H1 (cell line): Measurements from ENCODE around the gene MED12L. TPM values are rescaled to one million over a fixed set of nuclear protein-coding genes. Genes with fewer than 3 reads are reported as not detected.

Source experiments
- CTCF ChIA-PET: fragments of 300-600 bp; sonication (Branson Sonifier 250); formaldehyde crosslinking; loops from one replicate; lab custom pipeline; 2021; ENCODE audit not compliant: partially characterized antibody; lab: Charles Lee
- POLR2A ChIA-PET: fragments of 300-600 bp; sonication (Branson Sonifier 250); formaldehyde crosslinking; loops from one replicate; lab custom pipeline; 2021; ENCODE audit warnings: inconsistent platforms; ENCODE audit not compliant: partially characterized antibody; lab: Charles Lee
- DNase-seq, 2 experiments: peaks; one replicate each; pipeline versions ENCODE4 v3.0.0 to v3.0.0-alpha.2; 2010 to 2022; ENCODE audit warnings: low spot score in 2 of 2, low read depth in 1 of 2, mixed read lengths in 1 of 2
- FAIRE-seq: peaks from 2 replicates; lab custom pipeline; 2011; peaks lifted over from hg19 to GRCh38; lab: Jason Lieb, UNC
- H2AFZ ChIP-seq: 2 replicates; pipeline ENCODE4 v1.8.1; 2012; ENCODE audit warnings: low read length, inconsistent platforms
- H2AK5ac ChIP-seq: 2 replicates; pipeline ENCODE4 v1.6.1; 2013; ENCODE audit warnings: low read depth, low read length
- H2BK120ac ChIP-seq: replicated peaks from 2 replicates; pipeline ENCODE3; 2013; ENCODE audit warnings: low read depth, low read length, inconsistent platforms
- H2BK12ac ChIP-seq: 2 replicates; pipeline ENCODE4 v1.6.1; 2013; ENCODE audit warnings: low read depth, low read length
- H2BK15ac ChIP-seq: 2 replicates; pipeline ENCODE4 v1.6.1; 2013; ENCODE audit warnings: low read length
- H2BK20ac ChIP-seq: 2 replicates; pipeline ENCODE4 v1.6.1; 2013; ENCODE audit warnings: low read length
- H2BK5ac ChIP-seq: 2 replicates; pipeline ENCODE4 v1.6.1; 2013; ENCODE audit warnings: low read depth, low read length
- H3K14ac ChIP-seq: 2 replicates; pipeline ENCODE4 v1.6.1; 2013; ENCODE audit warnings: inconsistent platforms; ENCODE audit not compliant: insufficient read length
- H3K18ac ChIP-seq: 2 replicates; pipeline ENCODE4 v1.6.1; 2013; ENCODE audit warnings: low read length; ENCODE audit errors: extremely low read depth
- H3K23ac ChIP-seq: 2 replicates; pipeline ENCODE4 v1.6.1; 2013; ENCODE audit warnings: inconsistent platforms; ENCODE audit not compliant: insufficient read length
- H3K23me2 ChIP-seq: 2 replicates; pipeline ENCODE4 v1.6.1; 2013; ENCODE audit warnings: low read depth, low read length
- H3K27ac ChIP-seq: 2 replicates; pipeline ENCODE4 v1.6.1; 2011; ENCODE audit warnings: low read depth, low read length, inconsistent platforms
- H3K27me3 ChIP-seq, 4 experiments: replicated peaks in 1 of 4; 1 replicate in 1 of 4; 2 replicates in 3 of 4; pipeline versions ENCODE4 v1.6.1 to v1.8.1; 2011 to 2013; ENCODE audit warnings: low read length in 3 of 4, mild to moderate bottlenecking in 3 of 4, inconsistent platforms in 2 of 4, mixed read lengths in 2 of 4, moderate library complexity in 1 of 4; ENCODE audit not compliant: control insufficient read depth in 3 of 4, insufficient read depth in 3 of 4; ENCODE audit errors: extremely low read depth in 1 of 4
- H3K36me3 ChIP-seq, 4 experiments: 2 replicates each; pipeline versions ENCODE4 v1.6.1 to v1.8.1; 2011 to 2013; ENCODE audit warnings: mild to moderate bottlenecking in 4 of 4, low read length in 3 of 4, moderate library complexity in 2 of 4, control low read depth in 1 of 4, inconsistent platforms in 1 of 4; ENCODE audit not compliant: insufficient read depth in 4 of 4, control insufficient read depth in 2 of 4
- H3K4ac ChIP-seq: replicated peaks from 2 replicates; pipeline ENCODE3; 2013; ENCODE audit warnings: low read length, low read depth, mixed read lengths, inconsistent platforms; ENCODE audit not compliant: insufficient read length
- H3K4me1 ChIP-seq, 4 experiments: replicated peaks in 1 of 4; 1 replicate in 1 of 4; 2 replicates in 3 of 4; pipeline versions ENCODE4 v1.6.1 to v1.8.1; 2011 to 2013; ENCODE audit warnings: low read length in 3 of 4, inconsistent platforms in 2 of 4, mixed read lengths in 1 of 4; ENCODE audit not compliant: insufficient read depth in 4 of 4, control insufficient read depth in 3 of 4
- H3K4me2 ChIP-seq, 2 experiments: 2 replicates each; pipeline versions ENCODE4 v1.6.1 to v1.8.1; 2011 to 2013; ENCODE audit warnings: low read depth in 2 of 2, low read length in 2 of 2, control low read depth in 1 of 2, inconsistent platforms in 1 of 2, mild to moderate bottlenecking in 1 of 2; ENCODE audit not compliant: insufficient read depth in 1 of 2
- H3K4me3 ChIP-seq, 4 experiments: fragments of 200-600, 300-600 bp in 1 of 4; sonication (generic), shearing (Covaris generic), sonication (Bioruptor Twin) in 1 of 4; 2 replicates each; pipeline versions ENCODE4 v1.5.1 to v1.8.1; 2011 to 2016; ENCODE audit warnings: low read length in 4 of 4, low read depth in 3 of 4, control low read depth in 2 of 4, inconsistent platforms in 2 of 4, mild to moderate bottlenecking in 2 of 4, mixed read lengths in 1 of 4, moderate library complexity in 1 of 4; ENCODE audit not compliant: insufficient read depth in 2 of 4; ENCODE audit errors: extremely low read depth in 1 of 4
- H3K56ac ChIP-seq: replicated peaks from 2 replicates; pipeline ENCODE3; 2013; ENCODE audit warnings: low read depth, mild to moderate bottlenecking, mixed read lengths, low read length, inconsistent platforms; ENCODE audit not compliant: insufficient read length
- H3K79me1 ChIP-seq: 2 replicates; pipeline ENCODE4 v1.6.1; 2013; ENCODE audit warnings: low read depth, low read length, control low read depth
- H3K79me2 ChIP-seq, 2 experiments: 2 replicates each; pipeline versions ENCODE4 v1.6.1 to v1.8.1; 2012 to 2013; ENCODE audit warnings: low read length in 2 of 2, mild to moderate bottlenecking in 2 of 2, inconsistent platforms in 1 of 2; ENCODE audit not compliant: insufficient read depth in 2 of 2, control insufficient read depth in 1 of 2
- H3K9ac ChIP-seq, 4 experiments: replicated peaks in 1 of 4; 1 replicate in 1 of 4; 2 replicates in 3 of 4; pipeline versions ENCODE4 v1.6.1 to v1.8.1; 2011 to 2013; ENCODE audit warnings: low read depth in 3 of 4, low read length in 3 of 4, control low read depth in 2 of 4, mild to moderate bottlenecking in 2 of 4, moderate library complexity in 2 of 4, inconsistent platforms in 1 of 4; ENCODE audit errors: extremely low read depth in 1 of 4
- H3K9me3 ChIP-seq, 2 experiments: 2 replicates each; pipeline versions ENCODE4 v1.6.1 to v1.8.1; 2012 to 2013; ENCODE audit warnings: mild to moderate bottlenecking in 2 of 2, moderate library complexity in 2 of 2, control low read depth in 1 of 2, inconsistent platforms in 1 of 2, low read depth in 1 of 2, low read length in 1 of 2, mixed read lengths in 1 of 2; ENCODE audit not compliant: insufficient read depth in 2 of 2
- H4K20me1 ChIP-seq, 2 experiments: replicated peaks in 1 of 2; 2 replicates each; pipeline versions ENCODE3 to v1.8.1; 2011 to 2013; ENCODE audit warnings: inconsistent platforms in 2 of 2, low read length in 2 of 2, mild to moderate bottlenecking in 1 of 2; ENCODE audit not compliant: insufficient read depth in 2 of 2, control insufficient read depth in 1 of 2
- H4K5ac ChIP-seq: 2 replicates; pipeline ENCODE4 v1.6.1; 2013; ENCODE audit warnings: low read length, low read depth, mixed read lengths, inconsistent platforms; ENCODE audit not compliant: insufficient read length
- H4K8ac ChIP-seq: 2 replicates; pipeline ENCODE4 v1.8.0; 2013; ENCODE audit warnings: mild to moderate bottlenecking, moderate library complexity, low read length, inconsistent platforms; ENCODE audit not compliant: insufficient read depth; ENCODE audit errors: extremely low read depth
- H4K91ac ChIP-seq: replicated peaks from 2 replicates; pipeline ENCODE3; 2013; ENCODE audit warnings: low read length, mixed read lengths, inconsistent platforms; ENCODE audit not compliant: insufficient read length
- CHD2 ChIP-seq: IDR thresholded peaks from 2 replicates; pipeline ENCODE4 v1.6.1; 2012; ENCODE audit warnings: low read length, improper control_type of control experiment
- CTCF ChIP-seq, 3 experiments: IDR thresholded peaks; 1 replicate in 2 of 3; 2 replicates in 1 of 3; pipeline versions ENCODE4 v1.5.1 to v1.6.1; 2011; ENCODE audit warnings: low read length in 3 of 3, mild to moderate bottlenecking in 3 of 3, inconsistent platforms in 2 of 3, low read depth in 1 of 3, moderate library complexity in 1 of 3; ENCODE audit not compliant: insufficient read depth in 1 of 3; ENCODE audit errors: control extremely low read depth in 1 of 3
- GABPA ChIP-seq: IDR thresholded peaks from 2 replicates; pipeline ENCODE4 v1.6.1; 2011; ENCODE audit warnings: mild to moderate bottlenecking, low read length, moderate library complexity, borderline replicate concordance; ENCODE audit not compliant: insufficient read depth
- HDAC2 ChIP-seq, 2 experiments: fragments of 300-600 bp in 1 of 2; sonication (generic) in 1 of 2; IDR thresholded peaks; 2 replicates each; pipeline ENCODE4 v1.6.1; 2011 to 2012; ENCODE audit warnings: low read depth in 2 of 2, low read length in 2 of 2, mild to moderate bottlenecking in 2 of 2, moderate library complexity in 2 of 2, borderline replicate concordance in 1 of 2, inconsistent platforms in 1 of 2
- HDAC6 ChIP-seq: IDR thresholded peaks from one replicate; pipeline ENCODE4 v1.7.1; 2012; ENCODE audit warnings: low read depth, mild to moderate bottlenecking, inconsistent platforms, low read length, moderate library complexity
- KDM4A ChIP-seq: IDR thresholded peaks from one replicate; pipeline ENCODE4 v1.7.1; 2012; ENCODE audit warnings: low read depth, mild to moderate bottlenecking, moderate library complexity, low read length, inconsistent platforms; ENCODE audit not compliant: severe bottlenecking
- PHF8 ChIP-seq: fragments of 200-600 bp; sonication (generic); conservative IDR thresholded peaks from 2 replicates; pipeline ENCODE4 v1.7.1; 2012; ENCODE audit warnings: low read depth, mild to moderate bottlenecking, inconsistent platforms, low read length, moderate library complexity
- POLR2A ChIP-seq, 2 experiments: IDR thresholded peaks; 1 replicate in 1 of 2; 2 replicates in 1 of 2; pipeline ENCODE4 v1.6.1; 2011; ENCODE audit warnings: low read depth in 2 of 2, low read length in 2 of 2, mild to moderate bottlenecking in 2 of 2; ENCODE audit errors: control extremely low read depth in 1 of 2
- RAD21 ChIP-seq, 2 experiments: IDR thresholded peaks in 1 of 2; conservative IDR thresholded peaks in 1 of 2; 2 replicates each; pipeline ENCODE4 v1.6.1; 2011; ENCODE audit warnings: low read depth in 2 of 2, low read length in 2 of 2, improper control_type of control experiment in 1 of 2, inconsistent platforms in 1 of 2, mild to moderate bottlenecking in 1 of 2, moderate library complexity in 1 of 2
- SRF ChIP-seq: IDR thresholded peaks from 2 replicates; pipeline ENCODE4 v1.6.1; 2011; ENCODE audit warnings: mild to moderate bottlenecking, low read depth, low read length, moderate library complexity
- TCF12 ChIP-seq: IDR thresholded peaks from 2 replicates; pipeline ENCODE4 v1.6.1; 2011; ENCODE audit warnings: low read depth, mild to moderate bottlenecking, low read length
- WGBS, 2 experiments: shearing (Covaris generic) in 1 of 2; methylation state at CpG; one replicate each; pipeline versions ENCODE4 v1.1.6 to v1.1.7; 2013 to 2015; ENCODE audit warnings: low lambda C conversion rate in 2 of 2, mixed read lengths in 2 of 2, inconsistent platforms in 1 of 2, low coverage in 1 of 2, missing lambda C conversion rate in 1 of 2; ENCODE audit not compliant: insufficient replicate concordance in 2 of 2, insufficient coverage in 1 of 2, insufficient read length in 1 of 2; ENCODE audit errors: extremely low coverage in 1 of 2, missing lambda C conversion rate in 1 of 2; 5-methylcytosine and 5-hydroxymethylcytosine counted together
- polyA plus RNA-seq, 7 experiments: library from polyadenylated mRNA; depleted of rRNA in 3 of 7; stranded (reverse) in 5 of 7; unstranded in 2 of 7; fragments of >200 nt in 5 of 7; fragments of 200-250 nt in 2 of 7; gene quantifications; 1 replicate in 5 of 7; 2 replicates in 1 of 7; 4 replicates in 1 of 7; pipeline versions ENCODE4 v1.2.1 to v1.2.3, GENCODE V29; 2011 to 2013; ENCODE audit warnings: missing spikeins in 2 of 7, mixed read lengths in 2 of 7
- total RNA-seq: library from RNA; stranded (reverse); fragmentation: NEBNext Ultra II Directional; extraction: Animal tissue kit (Norgen Biotek cat#: 25700); gene quantifications from 2 replicates; pipeline ENCODE4 v1.2.1, GENCODE V29; 2021

Gene MED12L
- total and polyA plus RNA-seq, 2 of the 8 experiments (the other 6 are each of a cell fraction or from before 2014, with no cell fraction given) = 3.6 to 26.2 TPM

- H3K36me3 ChIP-seq = no peaks in the 10 kb centered on the region
- no peak overlapping the region for H2AFZ ChIP-seq
- H3K79me2 ChIP-seq = no peaks in the 10 kb centered on the region
- FAIRE-seq = no peak
- H4K5ac ChIP-seq = no peak overlapping the region
- no peak overlapping the region for H3K14ac ChIP-seq
- H2BK15ac ChIP-seq = no peak overlapping the region
- H3K79me1 ChIP-seq = no peaks in the 10 kb centered on the region
- H3K23ac ChIP-seq = no peak overlapping the region
- H2BK120ac ChIP-seq = no peak overlapping the region
- H4K91ac ChIP-seq = no peak overlapping the region
- no peak overlapping the region for H3K27ac ChIP-seq
- no peak overlapping the region for H3K56ac ChIP-seq
- no peaks in the 10 kb centered on the region for H3K27me3 ChIP-seq
- no peaks in the 10 kb centered on the region for H4K20me1 ChIP-seq
- H3K9me3 ChIP-seq = no peaks in the 10 kb centered on the region; a peak in 1 of 4 replicates
- H2BK12ac ChIP-seq = no peak overlapping the region
- no peak overlapping the region for H2BK5ac ChIP-seq
- no peak overlapping the region for H2AK5ac ChIP-seq
- H3K23me2 ChIP-seq = no peaks in the 10 kb centered on the region
- H4K8ac ChIP-seq = no peak overlapping the region
- no peak overlapping the region for H3K4me2 ChIP-seq
- H3K9ac ChIP-seq = no peak overlapping the region
- no peak overlapping the region for H2BK20ac ChIP-seq
- POLR2A ChIA-PET = no interaction called here
- H3K18ac ChIP-seq = no peak overlapping the region
- DNase-seq = no peak
- CTCF ChIA-PET = interaction anchor here (0.6 to 8.6 kb wide), 17 partner anchors 9 to 613 kb away, joined by 3 to 155 read pairs (median 7); partner anchors contain the start of gene P2RY14
- no peak overlapping the region for H3K4me3 ChIP-seq
- 94% methylated on average over 4 of the region's 4 CpGs; no CpG with 5 or more reads in 1 of the 2 experiments for WGBS, 2 experiments
- peaks cover 0 to 18% (median 9%) of the 10 kb centered on the region in 4 experiments; a peak in 4 of 7 replicates for H3K4me1 ChIP-seq
- H3K4ac ChIP-seq = no peak overlapping the region
- no peak for TF ChIP-seq CTCF (IDR thresholded peaks at IDR 0.05; ENCODE audit: control extremely low read depth in 1 of 3, insufficient read depth in 1 of 3, low read depth in 1 of 3, low read length in 3 of 3)
- no peak for TF ChIP-seq RAD21 (IDR thresholded peaks at IDR 0.05 in 1 of 2, conservative IDR thresholded peaks at IDR 0.05 in 1 of 2; ENCODE audit: low read depth in 2 of 2, low read length in 2 of 2)
- no peak for TF ChIP-seq HDAC6
- TF ChIP-seq POLR2A (IDR thresholded peaks at IDR 0.05; ENCODE audit: control extremely low read depth in 1 of 2, low read depth in 2 of 2, low read length in 2 of 2) = no peak
- TF ChIP-seq SRF = no peak
- TF ChIP-seq HDAC2 (IDR thresholded peaks at IDR 0.05; ENCODE audit: borderline replicate concordance in 1 of 2, low read depth in 2 of 2, low read length in 2 of 2) = no peak
- TF ChIP-seq PHF8 = no peak
- TF ChIP-seq KDM4A = no peak
- TF ChIP-seq TCF12 = no peak
- no peak for TF ChIP-seq CHD2
- no peak for TF ChIP-seq GABPA
Observed at GRCh38 chr3:151226088-151226563, 140.7 kb downstream of the MED12L start.
